Measurements from ENCODE around the gene MEIOC.
"Not testable (repeated sequence)": the region's sequence is repeated elsewhere in the genome, so short reads cannot be mapped to it uniquely, and the experiment has no call there.

MEIOC gene

DNA sequence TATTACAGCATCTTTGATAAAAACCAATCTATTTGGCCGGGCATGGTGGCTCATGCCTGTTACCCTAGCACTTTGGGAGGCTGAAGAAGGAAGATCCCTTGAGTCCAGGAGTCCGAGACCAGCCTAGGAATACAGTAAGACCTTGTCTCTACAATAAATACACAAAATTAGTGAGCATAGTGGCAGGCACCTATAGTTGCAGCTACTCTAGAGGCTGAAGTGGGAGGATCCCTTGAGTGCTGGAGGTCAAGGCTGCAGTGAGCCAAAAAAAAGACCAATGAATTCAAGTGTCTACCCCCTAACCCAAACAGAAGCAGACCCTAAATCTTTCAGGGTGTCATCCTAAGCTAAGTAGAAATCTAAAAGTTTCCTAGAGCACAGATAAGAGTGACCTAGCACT, 7.3 kb upstream of the MEIOC start:
- no peak for DNase-seq

DNA sequence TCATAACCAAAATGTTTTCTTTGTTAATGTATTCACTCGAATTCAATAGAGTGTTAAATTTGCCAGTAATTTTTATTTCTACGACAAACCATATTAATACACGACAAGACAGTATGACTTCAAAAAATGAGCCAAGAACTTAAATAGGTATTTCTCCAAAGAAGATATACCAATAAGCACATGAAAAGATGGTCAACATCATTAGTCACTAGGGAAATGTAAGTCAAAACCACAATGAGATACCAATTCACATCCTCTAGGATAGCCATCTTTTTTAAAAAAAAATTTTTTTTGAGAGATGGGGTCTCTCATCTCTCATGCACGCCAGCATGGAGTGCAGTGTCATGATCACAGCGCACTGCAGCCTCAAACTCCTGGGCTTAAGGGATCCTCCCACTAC, 5.0 kb upstream of the MEIOC start:
- DNase-seq = no peak

DNA sequence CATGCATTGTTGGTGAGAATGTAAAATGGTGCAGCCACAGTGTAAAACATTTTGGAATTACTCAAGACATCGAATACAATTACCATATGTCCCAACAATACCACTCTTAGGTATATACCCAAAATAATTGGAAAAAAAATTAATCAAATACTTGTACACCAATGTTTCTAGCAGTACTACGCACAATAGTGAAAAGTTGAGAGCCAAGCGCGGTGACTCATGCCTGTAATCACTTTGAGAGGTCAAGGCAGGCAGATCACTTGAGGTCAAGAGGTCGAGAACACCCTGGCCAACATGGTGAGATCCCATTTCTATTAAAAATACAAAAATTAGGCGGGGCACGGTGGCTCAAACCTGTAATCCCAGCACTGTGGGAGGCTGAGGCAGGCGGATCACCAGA, 3.5 kb upstream of the MEIOC start:
- no peak for DNase-seq

DNA sequence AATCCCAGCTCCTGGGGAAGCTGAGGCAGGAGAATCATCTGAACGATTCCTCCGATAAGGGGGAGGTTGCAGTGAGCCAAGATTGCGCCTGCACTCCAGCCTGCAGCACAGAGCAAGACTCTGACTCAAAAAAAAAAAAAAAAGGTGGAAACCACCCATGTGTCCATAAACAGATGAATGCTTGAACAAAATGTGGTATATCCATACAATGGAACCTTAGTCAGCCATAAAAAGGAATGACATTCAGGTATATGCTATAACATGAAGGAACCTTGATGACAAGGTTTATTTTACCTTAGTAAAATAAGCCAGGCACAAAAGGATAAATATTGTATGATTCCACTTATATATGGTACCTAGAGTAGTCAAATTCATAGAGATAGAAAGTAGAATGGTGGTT, 2.9 kb upstream of the MEIOC start:
- no peak for DNase-seq

DNA sequence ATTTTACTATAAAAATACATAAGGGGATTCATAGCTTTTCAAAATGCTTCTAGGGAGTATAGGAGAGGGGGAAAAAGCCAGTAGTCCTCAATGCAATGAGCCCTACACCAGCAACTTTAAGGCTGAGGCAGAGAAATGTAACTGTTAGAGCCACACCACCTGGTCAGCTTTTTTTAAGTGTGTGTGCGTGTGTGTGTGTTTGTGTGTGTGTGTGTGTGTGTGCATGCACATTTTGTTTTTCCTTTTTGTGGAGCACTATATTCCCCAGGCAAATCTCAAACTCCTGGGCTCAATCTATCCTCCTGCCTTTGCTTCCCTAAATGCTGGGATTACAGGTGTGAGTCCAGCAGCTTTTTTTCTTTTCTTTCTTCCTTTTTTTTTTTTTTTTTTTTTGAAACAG, 2.3 kb upstream of the MEIOC start:
- DNase-seq = no peak

DNA sequence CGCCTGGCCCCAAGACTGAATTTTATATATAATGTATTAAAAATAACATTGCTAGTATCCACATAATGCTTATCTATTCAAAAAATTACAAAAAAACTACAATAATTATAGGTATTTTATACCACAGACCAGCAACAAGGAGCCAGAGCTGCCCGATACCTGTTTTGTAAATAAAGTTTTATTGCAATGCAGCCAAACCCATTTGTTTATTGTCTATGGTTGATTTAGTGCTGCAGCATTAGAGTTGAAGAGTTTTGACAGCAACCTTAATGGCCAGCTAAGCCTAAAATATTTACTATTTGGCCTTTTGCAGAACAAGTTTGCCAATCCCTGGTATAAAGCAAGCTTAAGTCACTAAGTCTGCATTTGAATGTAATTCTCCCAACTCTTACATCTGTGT, 5.6 kb downstream of the MEIOC start:
- no peak for DNase-seq

DNA sequence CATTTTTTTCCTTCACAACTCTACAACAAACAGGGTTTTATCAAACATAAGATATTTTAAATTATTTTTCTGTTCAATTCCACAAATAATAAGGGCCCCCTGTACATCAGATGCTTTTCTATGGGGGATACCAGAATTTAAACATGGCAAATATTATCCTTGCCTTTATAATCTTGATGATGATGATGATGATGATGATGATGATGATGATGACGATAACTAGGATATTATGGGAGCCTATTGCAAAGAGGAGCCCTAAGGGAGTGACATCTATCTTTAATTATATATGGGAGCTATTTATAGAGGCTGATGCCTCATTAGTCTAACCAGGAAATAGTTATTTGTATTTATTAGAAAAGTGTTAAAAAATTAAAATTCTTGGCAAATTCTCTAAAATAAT, 6.8 kb downstream of the MEIOC start:
- no peak for DNase-seq

DNA sequence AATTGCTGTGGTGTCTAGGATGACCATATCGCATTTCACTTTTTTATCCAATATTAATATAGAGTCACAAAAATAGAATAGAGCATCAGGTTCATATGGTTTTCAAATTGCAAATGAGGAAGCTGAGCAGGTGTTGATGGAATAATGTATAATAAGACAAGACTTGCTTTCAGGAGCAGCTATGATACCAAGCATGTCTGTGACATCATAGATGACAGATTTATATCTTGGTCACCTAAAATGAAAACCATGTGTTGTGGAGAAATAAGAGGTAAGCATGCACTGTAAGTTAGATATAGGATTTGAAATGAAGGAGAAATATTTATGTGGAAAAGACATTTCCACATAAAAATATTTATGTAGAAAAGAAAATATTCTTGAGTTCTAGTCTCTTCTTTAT, 8.6 kb downstream of the MEIOC start:
- DNase-seq = no peak

DNA sequence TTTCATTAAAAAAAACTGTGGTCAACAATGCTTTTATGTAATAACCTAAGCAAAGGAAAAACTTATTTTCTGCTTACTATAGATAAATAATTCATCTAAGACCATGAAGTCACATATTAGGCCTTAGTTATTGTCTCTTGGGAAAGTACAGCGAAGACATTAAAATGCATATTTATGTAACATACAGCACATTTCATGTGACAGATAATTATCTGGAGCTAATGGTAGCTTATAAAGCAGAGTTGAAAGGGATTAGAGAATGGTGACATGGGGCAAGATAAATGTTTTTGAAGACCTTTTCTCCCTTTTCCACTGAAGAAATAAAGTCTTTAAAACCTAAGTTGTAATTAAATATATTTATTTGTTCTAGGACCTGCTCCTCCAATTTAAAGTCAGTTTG, 9.7 kb downstream of the MEIOC start:
- no peak for DNase-seq

DNA sequence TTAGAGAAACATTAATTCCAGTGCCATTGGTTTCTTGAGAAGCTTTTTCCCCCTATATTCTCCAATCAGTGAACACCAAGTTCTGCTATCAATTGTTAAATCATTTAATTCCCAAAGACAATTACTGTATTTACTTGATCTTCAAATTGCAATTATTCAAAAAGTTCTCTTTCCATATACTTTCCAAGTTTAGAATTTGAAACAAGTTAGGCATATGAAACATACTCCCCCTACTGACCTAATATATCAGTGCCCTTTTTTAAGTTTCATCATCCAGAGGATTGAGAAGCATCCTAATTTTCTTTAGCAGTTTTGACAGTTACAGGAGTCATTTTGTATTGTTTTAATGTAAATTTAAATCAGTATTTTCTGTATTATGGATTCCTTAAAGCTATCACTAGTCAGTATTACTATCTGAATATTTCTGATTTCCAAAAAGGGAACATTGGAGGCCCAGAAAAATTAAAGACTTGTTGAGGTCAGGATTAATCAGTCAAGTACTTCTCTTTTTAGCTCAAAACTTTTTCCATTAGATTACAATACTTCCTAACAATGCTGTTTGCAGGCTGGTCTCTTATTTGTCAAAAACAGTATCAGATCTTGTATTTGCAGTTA, 16.3 kb downstream of the MEIOC start:
- no peak for DNase-seq

DNA sequence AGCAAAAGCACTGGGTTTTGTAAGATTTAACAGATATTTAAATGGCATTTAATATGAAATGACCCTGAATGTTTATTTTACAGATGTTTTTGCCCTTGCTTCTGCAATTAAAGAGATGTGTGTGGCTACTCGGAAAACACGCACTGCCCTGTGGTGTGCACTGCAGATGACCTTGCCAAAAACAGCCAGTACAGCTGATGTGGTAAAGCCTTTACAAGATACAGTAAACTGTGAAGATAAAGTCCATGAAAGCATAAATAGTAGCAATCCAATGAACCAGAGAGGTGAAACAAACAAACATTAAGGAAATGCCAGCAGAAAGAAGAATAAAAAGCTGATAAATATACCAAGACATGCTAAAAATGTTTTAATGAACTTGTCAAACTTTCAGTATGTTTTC, 17.6 kb downstream of the MEIOC start:
- DNase-seq = no peak

DNA sequence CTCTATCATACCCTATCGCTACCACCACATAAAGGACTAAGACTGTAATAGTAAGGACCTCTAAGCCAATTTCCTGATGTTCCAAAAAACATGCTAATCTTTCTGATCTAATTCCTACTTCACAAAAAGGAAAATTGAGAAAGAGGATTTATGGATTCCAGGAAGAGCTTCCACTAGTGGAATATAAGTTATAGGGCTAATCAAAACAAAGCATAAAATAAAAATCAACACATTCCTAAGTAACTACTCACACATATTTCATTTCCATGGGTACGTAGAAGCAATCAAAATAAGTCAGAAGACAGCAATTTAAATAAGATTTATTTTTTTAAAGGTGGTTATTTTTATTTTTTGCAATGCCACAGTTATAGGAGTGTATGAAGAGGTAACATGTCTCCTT, 20.9 kb downstream of the MEIOC start:
- DNase-seq = no peak

DNA sequence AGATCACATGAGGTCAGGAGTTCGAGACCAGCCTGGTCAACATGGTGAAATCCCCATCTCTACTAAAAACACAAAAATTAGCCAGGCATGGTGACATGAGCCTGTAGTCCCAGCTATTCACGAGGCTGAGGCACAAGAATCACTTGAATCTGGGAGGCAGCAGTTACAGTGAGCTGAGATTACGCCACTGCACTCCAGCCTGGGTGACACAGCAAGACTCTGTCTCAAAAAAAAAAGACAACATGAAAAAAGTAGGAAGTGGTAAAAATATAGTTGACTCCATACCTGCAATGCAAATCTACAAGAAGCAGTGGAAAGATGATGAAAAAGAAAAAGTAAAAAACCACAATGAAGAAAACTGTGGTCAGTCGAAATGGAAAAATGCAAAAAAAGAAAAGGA, 27.0 kb downstream of the MEIOC start:
- not testable (repeated sequence) for DNase-seq

DNA sequence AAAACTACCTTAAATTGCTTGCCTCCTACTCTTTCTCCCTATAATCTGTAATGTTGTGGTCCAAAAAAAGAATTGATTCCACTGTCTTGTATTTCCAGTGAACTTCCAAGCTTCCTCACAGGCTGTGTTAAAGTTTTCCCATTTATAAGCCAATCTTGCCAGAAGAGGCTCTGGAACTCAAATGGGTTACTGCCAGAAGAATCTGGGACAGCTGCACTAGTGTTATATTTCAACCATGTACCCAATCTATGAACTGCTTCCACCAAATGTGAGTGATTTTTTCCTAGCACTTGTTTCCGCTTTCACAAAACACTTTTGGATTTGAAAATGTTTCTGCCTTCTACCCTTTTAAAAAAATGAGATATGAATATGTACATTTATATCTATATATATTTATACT, 31.5 kb downstream of the MEIOC start:
- DNase-seq = no peak

DNA sequence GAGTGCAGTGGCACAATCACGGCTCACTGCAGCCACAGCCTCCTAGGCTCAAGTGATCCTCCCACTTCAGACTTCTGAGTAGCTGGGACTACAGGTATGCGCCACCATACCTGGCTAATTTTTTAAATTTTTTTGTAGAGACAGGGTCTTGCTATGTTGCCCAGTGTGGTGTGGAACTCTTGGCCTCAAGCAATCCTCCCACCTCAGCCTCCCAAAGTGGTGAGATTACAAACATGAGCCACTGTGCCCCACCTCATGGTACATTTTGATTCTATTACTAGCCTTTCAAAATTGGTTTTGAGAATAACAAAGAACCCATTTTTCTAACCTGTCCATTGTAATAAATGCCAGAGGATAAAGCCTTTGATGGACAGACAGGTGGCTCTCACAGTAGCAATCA, 31.9 kb downstream of the MEIOC start:
- DNase-seq = no peak

DNA sequence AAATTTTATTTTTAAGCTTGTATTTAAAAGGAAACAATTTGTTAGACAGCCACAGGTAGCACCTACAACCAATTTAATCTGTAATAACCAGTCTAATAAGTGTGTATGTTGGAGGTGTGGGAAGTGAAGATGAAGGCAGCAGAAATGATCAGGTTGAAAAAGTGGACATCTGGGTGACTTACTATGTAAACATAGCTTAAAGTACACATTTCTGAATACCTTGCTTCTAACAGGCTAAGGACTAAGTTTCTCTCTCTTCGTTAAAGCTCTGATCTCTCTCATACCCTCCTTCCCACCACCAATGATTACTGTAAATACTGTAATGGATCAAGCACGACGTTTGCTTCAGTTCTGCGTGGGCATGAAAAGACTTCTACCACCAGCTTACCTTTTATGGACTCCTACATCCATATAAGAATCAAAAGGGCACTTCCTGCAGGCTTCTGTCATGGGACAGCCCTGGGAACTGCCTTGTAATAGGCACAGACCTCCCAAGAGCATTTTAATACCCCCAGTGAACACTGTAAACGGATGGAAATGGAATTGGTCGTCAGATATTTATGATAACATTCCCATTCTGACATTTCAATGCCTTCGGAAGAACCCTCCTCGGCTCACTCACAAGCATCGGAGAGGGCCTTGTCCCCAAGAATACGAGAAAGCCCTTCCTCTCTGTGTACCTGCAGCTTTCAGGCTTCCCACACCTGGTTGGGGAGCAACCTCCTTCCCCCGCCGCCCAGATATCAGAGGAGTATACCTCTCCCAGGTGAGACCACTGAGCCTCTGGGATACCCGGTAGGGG, 32.6 kb downstream of the MEIOC start:
- DNase-seq = no peak

DNA sequence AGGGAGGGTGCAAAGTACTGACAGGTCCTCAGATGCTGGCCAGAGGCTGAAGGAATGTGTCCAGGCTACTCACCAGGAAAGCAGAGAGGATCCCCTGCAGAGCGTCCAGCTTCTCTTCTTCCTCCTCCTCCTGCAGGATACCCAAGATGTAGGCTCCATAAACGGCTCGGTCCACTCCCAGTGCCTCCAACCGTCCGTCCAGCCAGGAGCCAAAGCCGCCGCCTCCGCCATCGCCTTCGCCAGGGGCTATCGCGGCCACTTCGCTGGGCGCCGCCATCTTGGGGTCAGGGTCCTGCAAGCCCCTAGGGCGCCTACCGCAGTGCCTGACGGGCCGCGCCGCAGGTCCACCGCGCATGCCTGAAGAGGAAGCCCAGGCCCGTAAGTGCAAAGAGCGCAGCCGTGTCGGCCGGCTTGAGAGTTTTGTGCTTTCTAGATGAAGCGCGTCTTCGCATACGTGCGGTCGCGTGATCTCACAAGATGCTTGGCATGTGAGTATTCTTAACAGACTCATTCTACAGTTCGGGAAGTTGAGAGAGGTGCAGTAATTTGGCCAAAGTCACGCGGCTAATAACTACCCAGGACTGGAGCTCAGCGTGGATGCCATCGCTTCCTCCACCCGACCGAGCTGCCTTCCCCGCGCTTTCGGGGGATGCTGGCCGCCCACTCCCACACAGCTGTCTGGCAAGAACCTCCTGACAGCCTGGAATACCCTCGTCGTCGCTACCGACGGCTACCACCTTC, 33.4 kb downstream of the MEIOC start, which contains the start of gene CCDC43:
Gene CCDC43, minus strand, starts transcription at position 300 of the 741 bp plus-strand sequence. Its CDS starts 23 bp downstream, at position 277.
- no peak for DNase-seq

DNA sequence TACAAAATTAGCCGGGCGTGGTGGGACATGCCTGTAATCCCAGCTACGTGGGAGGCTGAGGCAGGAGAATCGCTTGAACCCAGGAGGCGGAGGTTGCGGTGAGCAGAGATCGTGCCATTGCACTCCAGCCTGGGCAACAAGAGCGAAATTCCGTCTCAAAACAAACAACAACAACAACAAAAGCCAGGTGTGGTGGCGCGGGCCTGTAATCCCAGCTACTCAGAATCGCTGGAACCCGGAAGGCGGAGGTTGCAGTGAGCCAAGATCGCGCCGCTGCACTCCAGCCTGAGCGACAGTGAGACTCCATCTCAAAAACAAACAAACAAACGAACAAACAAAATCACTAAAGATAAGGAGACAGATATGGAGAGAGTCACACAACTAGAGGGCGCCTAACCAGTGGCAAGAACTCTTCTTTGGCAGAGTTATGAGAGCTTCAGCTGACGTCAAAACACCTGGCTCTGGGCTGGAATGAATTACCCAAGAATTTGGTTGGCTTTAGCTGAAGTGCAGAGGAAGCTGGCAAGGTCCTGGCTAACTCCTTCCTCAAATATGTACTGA, 34.6 kb downstream of the MEIOC start:
- DNase-seq = not testable (repeated sequence)

DNA sequence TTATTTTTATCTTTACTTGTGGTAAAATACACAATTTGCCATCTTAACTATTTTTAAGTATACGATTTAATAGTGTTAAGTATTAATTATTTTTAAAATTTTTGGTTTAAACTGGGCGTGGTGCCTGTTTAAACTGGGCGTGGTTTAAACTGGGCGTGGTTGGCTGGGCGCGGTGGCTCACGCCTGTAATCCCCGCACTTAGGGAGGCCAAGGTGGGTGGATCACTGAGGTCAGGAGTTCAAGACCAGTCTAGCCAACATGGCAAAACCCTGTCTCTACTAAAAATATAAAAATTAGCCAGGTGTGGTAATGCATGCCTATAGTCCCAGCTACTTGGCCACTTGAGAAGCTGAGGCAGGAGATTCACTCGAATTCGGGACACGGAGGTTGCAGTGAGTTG, 37.3 kb downstream of the MEIOC start:
- DNase-seq = no peak

DNA sequence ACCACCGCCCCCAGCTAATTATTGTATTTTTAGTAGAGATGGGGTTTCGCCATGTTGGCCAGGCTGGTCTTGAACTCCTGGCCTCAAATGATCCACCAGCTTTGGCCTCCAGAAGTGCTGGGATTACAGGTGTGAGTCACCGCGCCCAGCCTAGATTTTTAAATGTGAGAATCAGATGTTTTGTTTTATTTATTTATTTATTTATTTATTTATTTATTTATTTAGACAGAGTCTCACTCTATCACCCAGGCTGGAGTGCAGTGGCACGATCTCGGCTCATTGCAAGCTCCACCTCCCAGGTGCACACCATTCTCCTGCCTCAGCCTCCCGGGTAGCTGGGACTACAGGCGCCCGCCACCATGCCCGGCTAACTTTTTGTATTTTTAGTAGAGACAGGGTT, 44.0 kb downstream of the MEIOC start:
- not testable (repeated sequence) for DNase-seq

DNA sequence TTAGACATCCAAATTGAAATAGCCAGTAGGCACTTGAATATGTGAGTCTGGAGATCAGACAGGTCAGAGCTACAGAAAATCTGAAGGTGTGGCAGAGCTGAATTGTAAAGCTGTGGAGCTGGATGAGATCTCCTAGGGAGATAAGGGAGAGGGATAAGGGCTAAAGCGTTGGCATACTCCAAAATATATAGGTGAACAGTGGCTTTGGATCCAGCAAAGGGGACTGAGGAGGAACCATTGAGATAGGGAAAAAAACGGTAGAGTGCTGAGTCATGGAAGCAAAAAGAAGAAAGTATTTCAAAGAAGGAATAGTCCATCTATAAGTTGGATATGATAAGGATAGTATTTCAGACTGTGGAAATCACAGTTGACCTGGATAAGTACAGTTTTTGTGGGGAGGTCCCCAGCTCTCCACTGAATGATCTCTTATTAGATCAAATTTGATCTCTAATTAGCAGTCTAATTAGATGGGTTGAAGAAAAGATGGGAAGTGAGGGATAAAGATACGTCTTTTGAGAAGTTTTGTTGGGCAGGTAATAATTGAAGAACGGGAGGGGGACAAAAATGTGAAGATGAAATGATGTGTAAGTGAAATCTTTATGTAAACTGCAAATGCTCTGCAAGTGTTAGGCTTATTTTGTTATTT, 51.6 kb downstream of the MEIOC start:
- no peak for DNase-seq

DNA sequence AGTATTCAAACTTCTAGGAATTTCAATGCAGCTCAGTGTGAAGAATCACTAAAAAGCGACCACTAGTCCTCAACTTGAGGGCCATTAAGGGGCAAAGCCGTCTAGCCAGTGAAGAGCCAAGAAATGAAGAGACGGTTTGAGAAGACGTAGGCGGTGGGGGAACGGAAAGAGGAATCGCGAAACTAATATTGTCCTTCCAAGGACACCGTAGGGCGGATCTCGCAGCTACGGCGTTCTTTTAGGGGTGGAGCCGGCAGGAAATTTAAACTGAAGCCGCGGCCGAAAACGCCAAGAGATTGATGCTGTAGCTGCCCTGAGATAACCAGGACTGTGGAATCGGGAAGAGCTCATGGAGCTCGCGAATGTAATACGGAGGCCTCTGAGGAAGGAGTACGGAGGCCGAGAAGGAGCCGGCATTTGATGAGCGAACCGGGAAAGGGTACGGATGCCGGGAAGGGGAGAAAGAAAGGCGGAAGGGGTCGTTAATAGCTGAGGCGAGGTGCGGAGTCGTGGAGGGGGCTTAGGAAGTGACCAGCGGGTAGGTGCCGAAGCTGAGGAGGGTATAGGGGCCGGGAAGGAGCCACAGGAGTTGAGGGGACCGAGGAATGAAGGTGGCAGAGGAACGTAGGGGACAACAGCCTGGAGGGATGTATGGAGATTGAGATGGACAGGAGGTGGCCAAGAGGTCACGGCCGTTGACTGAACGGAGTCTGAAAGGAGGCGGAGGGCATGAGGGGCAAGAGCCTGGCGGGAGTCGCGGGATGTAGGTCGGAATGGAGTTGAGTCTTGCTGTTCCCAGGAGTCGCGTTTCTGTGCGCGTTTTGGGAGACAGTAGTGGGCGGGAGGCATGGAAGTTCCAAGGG, 52.4 kb downstream of the MEIOC start, which contains the start of gene DBF4B:
Gene DBF4B, plus strand, starts transcription at position 265 of the 863 bp plus-strand sequence. Its CDS starts 156 bp downstream, at position 421.
- peak; percentile 93 for DNase-seq
